HG02885 (cell line): Measurements from ENCODE around the gene WEE1.
"Not testable (repeated sequence)": the region's sequence is repeated elsewhere in the genome, so short reads cannot be mapped to it uniquely, and the experiment has no call there.

Source experiments
- ATAC-seq: cut with Tn5 transposase; IDR thresholded peaks from one replicate; pipeline ENCODE4 v1.9.1; 2021; ENCODE audit warnings: mild to moderate bottlenecking; ENCODE audit not compliant: unreplicated experiment, poor library complexity

The WEE1 gene

GRCh38 chr11:9616858-9617257 is 43.4 kb downstream of the WEE1 start:
- no peak for ATAC-seq

GRCh38 chr11:9617940-9618339 is 44.5 kb downstream of the WEE1 start:
- no peak for ATAC-seq

GRCh38 chr11:9619004-9619403 is 45.5 kb downstream of the WEE1 start:
- ATAC-seq, result no peak

- no peak for ATAC-seq
These were observed 46.5 kb downstream of the WEE1 start for GRCh38 chr11:9619971-9620370.

- ATAC-seq, result not testable (repeated sequence)
These were observed 48.9 kb downstream of the WEE1 start for GRCh38 chr11:9622353-9622752.

GRCh38 chr11:9623053-9623452 is 49.6 kb downstream of the WEE1 start:
- not testable (repeated sequence) for ATAC-seq

- ATAC-seq, result no peak
These were observed 51.0 kb downstream of the WEE1 start for GRCh38 chr11:9624448-9624847.

- ATAC-seq, result no peak
These were observed 51.7 kb downstream of the WEE1 start for GRCh38 chr11:9625162-9625561.

- no peak for ATAC-seq
These were observed 52.3 kb downstream of the WEE1 start for GRCh38 chr11:9625728-9626127.

- ATAC-seq, result no peak
These were observed 53.3 kb downstream of the WEE1 start for GRCh38 chr11:9626496-9627394.

GRCh38 chr11:9629064-9629463 is 55.6 kb downstream of the WEE1 start:
- no peak for ATAC-seq

GRCh38 chr11:9633679-9634078 is 60.2 kb downstream of the WEE1 start:
- ATAC-seq, result no peak

GRCh38 chr11:9636691-9637090 is 63.2 kb downstream of the WEE1 start:
- ATAC-seq, result no peak

GRCh38 chr11:9639099-9639498 is 65.6 kb downstream of the WEE1 start:
- no peak for ATAC-seq
